ENCODE data around the gene HEATR5A.
"Not testable (repeated sequence)": the region's sequence is repeated elsewhere in the genome, so short reads cannot be mapped to it uniquely, and the experiment has no call there.

Gene HEATR5A

GRCh38 chr14:31319701-31320100, 100.6 kb downstream of the HEATR5A start:
- Histone ChIP-seq H3K79me2 (ENCODE audit: low read length) (no peaks in the 10 kb centered on the region), H3K4me1 (ENCODE audit: low read length) (no peaks in the 10 kb centered on the region), H3K36me3 (replicated peaks; ENCODE audit: low read depth, low read length) (no peaks in the 10 kb centered on the region), H3K4me3 (ENCODE audit: low read length) (no peak overlapping the region), H3K9me3 (ENCODE audit: insufficient read depth, low read length) (no peaks in the 10 kb centered on the region), H3K27me3 (ENCODE audit: low read depth, low read length) (no peaks in the 10 kb centered on the region), H2AFZ (ENCODE audit: low read depth, low read length) (no peak overlapping the region), H3K27ac (ENCODE audit: low read length) (no peak overlapping the region), H3K9ac (ENCODE audit: low read length) (no peak overlapping the region), H3K4me2 (ENCODE audit: low read length) (no peak overlapping the region), H4K20me1 (ENCODE audit: insufficient read depth, low read length) (no peaks in the 10 kb centered on the region)
- no peak for TF ChIP-seq EZH2phosphoT487 (IDR thresholded peaks at IDR 0.05; ENCODE audit: low read depth)

GRCh38 chr14:31312934-31313333, 107.4 kb downstream of the HEATR5A start:
- Histone ChIP-seq H2AFZ (ENCODE audit: low read depth, low read length) (no peak overlapping the region), H3K79me2 (ENCODE audit: low read length) (no peaks in the 10 kb centered on the region), H3K4me3 (ENCODE audit: low read length) (no peak overlapping the region), H3K9ac (ENCODE audit: low read length) (no peak overlapping the region), H3K9me3 (ENCODE audit: insufficient read depth, low read length) (no peaks in the 10 kb centered on the region), H4K20me1 (ENCODE audit: insufficient read depth, low read length) (no peaks in the 10 kb centered on the region), H3K27ac (ENCODE audit: low read length) (no peak overlapping the region), H3K4me1 (ENCODE audit: low read length) (no peaks in the 10 kb centered on the region), H3K36me3 (replicated peaks; ENCODE audit: low read depth, low read length) (no peaks in the 10 kb centered on the region), H3K27me3 (ENCODE audit: low read depth, low read length) (no peaks in the 10 kb centered on the region), H3K4me2 (ENCODE audit: low read length) (no peak overlapping the region)
- no peak for TF ChIP-seq EZH2phosphoT487 (IDR thresholded peaks at IDR 0.05; ENCODE audit: low read depth)
- no peak for TF ChIP-seq CTCF (IDR thresholded peaks at IDR 0.05; ENCODE audit: low read depth, low read length)

GRCh38 chr14:31312370-31312769, 108.0 kb downstream of the HEATR5A start:
- not testable (repeated sequence) for H3K36me3 ChIP-seq (replicated peaks; ENCODE audit: low read depth, low read length); H3K9ac ChIP-seq (ENCODE audit: low read length); H3K4me2 ChIP-seq (ENCODE audit: low read length); H3K79me2 ChIP-seq (ENCODE audit: low read length); H3K4me3 ChIP-seq (ENCODE audit: low read length); H3K9me3 ChIP-seq (ENCODE audit: insufficient read depth, low read length); H2AFZ ChIP-seq (ENCODE audit: low read depth, low read length); H3K27ac ChIP-seq (ENCODE audit: low read length); H3K4me1 ChIP-seq (ENCODE audit: low read length); H3K27me3 ChIP-seq (ENCODE audit: low read depth, low read length); H4K20me1 ChIP-seq (ENCODE audit: insufficient read depth, low read length)

- no peaks in the 10 kb centered on the region for H3K36me3 ChIP-seq (replicated peaks; ENCODE audit: low read depth, low read length)
These were observed 112.7 kb downstream of the HEATR5A start for GRCh38 chr14:31307618-31308017.

GRCh38 chr14:31307198-31307597, 113.2 kb downstream of the HEATR5A start:
- TF ChIP-seq EZH2phosphoT487 (IDR thresholded peaks at IDR 0.05; ENCODE audit: low read depth) (no peak), CTCF (IDR thresholded peaks at IDR 0.05; ENCODE audit: low read depth, low read length) (no peak)
- H3K4me3 ChIP-seq (ENCODE audit: low read length): no peak overlapping the region
- H3K79me2 ChIP-seq (ENCODE audit: low read length): no peaks in the 10 kb centered on the region
- no peaks in the 10 kb centered on the region for H3K36me3 ChIP-seq (replicated peaks; ENCODE audit: low read depth, low read length)
- H3K27ac ChIP-seq (ENCODE audit: low read length): no peak overlapping the region
- H3K4me2 ChIP-seq (ENCODE audit: low read length): no peak overlapping the region
- H3K4me1 ChIP-seq (ENCODE audit: low read length): peaks cover 19% of the 10 kb centered on the region
- no peaks in the 10 kb centered on the region for H4K20me1 ChIP-seq (ENCODE audit: insufficient read depth, low read length)
- H2AFZ ChIP-seq (ENCODE audit: low read depth, low read length): no peak overlapping the region
- H3K9ac ChIP-seq (ENCODE audit: low read length): no peak overlapping the region
- no peaks in the 10 kb centered on the region for H3K27me3 ChIP-seq (ENCODE audit: low read depth, low read length)
- H3K9me3 ChIP-seq (ENCODE audit: insufficient read depth, low read length): no peaks in the 10 kb centered on the region

More at GRCh38 chr14:31307618-31308017, 112.7 kb downstream of the HEATR5A start:
- TF ChIP-seq CTCF (IDR thresholded peaks at IDR 0.05; ENCODE audit: low read depth, low read length): no peak
- H3K27me3 ChIP-seq (ENCODE audit: low read depth, low read length): no peaks in the 10 kb centered on the region
- no peaks in the 10 kb centered on the region for H3K79me2 ChIP-seq (ENCODE audit: low read length)
- no peak overlapping the region for H3K4me3 ChIP-seq (ENCODE audit: low read length)
- no peaks in the 10 kb centered on the region for H4K20me1 ChIP-seq (ENCODE audit: insufficient read depth, low read length)
- no peak overlapping the region for H3K4me2 ChIP-seq (ENCODE audit: low read length)
- H3K27ac ChIP-seq (ENCODE audit: low read length): no peak overlapping the region
- no peak overlapping the region for H3K9ac ChIP-seq (ENCODE audit: low read length)
- no peak overlapping the region for H2AFZ ChIP-seq (ENCODE audit: low read depth, low read length)
- no peaks in the 10 kb centered on the region for H3K9me3 ChIP-seq (ENCODE audit: insufficient read depth, low read length)
- peaks cover 19% of the 10 kb centered on the region for H3K4me1 ChIP-seq (ENCODE audit: low read length)

All from OCI-LY3 (cell line).